Right cardiac atrium (tissue), 5 donors: ENCODE data around the gene C18orf54. TPM values are rescaled to one million over a fixed set of nuclear protein-coding genes. Genes with fewer than 3 reads are reported as not detected.
"Not testable (repeated sequence)": the region's sequence is repeated elsewhere in the genome, so short reads cannot be mapped to it uniquely, and the experiment has no call there.

Experiments used
- ATAC-seq, 2 donors: fragments of 200-7000 bp; cut with Tn5 transposase; one replicate each; pipeline versions ENCODE4 v1.8.0 to v1.9.1; 2020; ENCODE audit warnings: moderate library complexity in 2 of 2, mild to moderate bottlenecking in 1 of 2
- DNase-seq, 3 donors: peaks; one replicate each; pipeline ENCODE4 v3.0.0-alpha.2; 2020
- H3K27ac ChIP-seq: one replicate; pipeline ENCODE4 v1.5.1; 2013; ENCODE audit warnings: mild to moderate bottlenecking, low read length, control low read depth, moderate library complexity
- H3K27me3 ChIP-seq: one replicate; pipeline ENCODE4 v1.6.1; 2013; ENCODE audit not compliant: control insufficient read depth, insufficient read depth
- H3K4me1 ChIP-seq: one replicate; pipeline ENCODE4 v1.6.1; 2013; ENCODE audit warnings: low read length; ENCODE audit not compliant: control insufficient read depth, insufficient read depth
- H3K4me3 ChIP-seq: one replicate; pipeline ENCODE4 v1.5.1; 2013; ENCODE audit warnings: low read length, control low read depth
- H3K9me3 ChIP-seq: one replicate; pipeline ENCODE4 v1.6.1; 2013; ENCODE audit warnings: low read length; ENCODE audit not compliant: control insufficient read depth
- WGBS: extraction: QIAGEN DNeasy Blood & Tissue Kit; methylation state at CpG from one replicate; pipeline ENCODE4 v1.1.7; 2013; 5-methylcytosine and 5-hydroxymethylcytosine counted together
- intact Hi-C, 4 donors: fragments of 100-400 bp; cut with DNase I; formaldehyde crosslinking; loops; one replicate each; pipeline versions ENCODE4 v1.11.0 to v1.14.0; 2022 to 2023
- long read RNA-seq, 4 donors: library from polyadenylated mRNA; unstranded; transcript quantifications; one replicate each; pipeline ENCODE4 v2.0.0, GENCODE V29; 2020 to 2021
- polyA plus RNA-seq: library from polyadenylated mRNA; stranded (reverse); fragments of 200-250 nt; gene quantifications from one replicate; pipeline ENCODE4 v1.2.3, GENCODE V29; 2013
- total RNA-seq, 4 donors: library from RNA; stranded (reverse); fragmentation: NEBNext Ultra II Directional; extraction: Animal tissue kit (Norgen Biotek cat#: 25700); gene quantifications; one replicate each; pipeline ENCODE4 v1.2.1, GENCODE V29; 2021
- donor health status: healthy with polysubstance abuse.
- donor health status: DM: no; HTN: yes; CAD: no.
- donor health status: DM: no; HTN: no; CAD: no.
- donor health status: DM: no; HTN: yes; CAD: no; lungs with severe emphysema.
- donor health status: DM: yes; HTN: yes; CAD: no.

Gene C18orf54
- total RNA-seq (1 to 10 TPM in 3 of 4 donors, under 1 TPM in 1; 0.53 to 1.5 (median 1.2) TPM), polyA plus RNA-seq (0.66 TPM)
- long read RNA-seq, donor 1, full-length matches to known transcripts = 1 of 2 reads
- long read RNA-seq, donor 1, partial matches to known transcripts = 0 of 2 reads
- long read RNA-seq, donor 1, other reads (novel, unspliced or antisense) = 1 of 2 reads
- long read RNA-seq, donor 2 = 0 reads
- long read RNA-seq, donor 3 = 0 reads
- long read RNA-seq, donor 4 = 0 reads

GRCh38 chr18:54357660-54358494 is at the start of gene C18orf54, which contains the start of gene STARD6:
Gene C18orf54, plus strand, starts transcription at chr18:54357906. Its CDS starts 2,667 bp downstream, at chr18:54360573.
Gene STARD6, minus strand, starts transcription at chr18:54357858. Its CDS starts 3,285 bp downstream, at chr18:54354573.
- H3K4me1 ChIP-seq = no peaks in the 10 kb centered on the region
- H3K4me3 ChIP-seq = peak within 1 kb of the TSS; percentile 87
- intact Hi-C loops = no loop called here
- WGBS = under 1% methylated on average over 62 of the region's 62 CpGs
- H3K9me3 ChIP-seq = no peaks in the 10 kb centered on the region
- no peak within 1 kb of the TSS for H3K27ac ChIP-seq
- no peaks in the 10 kb centered on the region for H3K27me3 ChIP-seq
- DNase-seq (peak; percentile 89 to 95 (median 94)), ATAC-seq (peak; percentile 99 to 100)

GRCh38 chr18:54309564-54309963 is 48.1 kb upstream of the C18orf54 start:
- ATAC-seq, intact Hi-C loops, H3K4me3 ChIP-seq, H3K9me3 ChIP-seq, H3K4me1 ChIP-seq, H3K27me3 ChIP-seq, H3K27ac ChIP-seq, DNase-seq: not testable (repeated sequence)
- 80% methylated on average over 8 of the region's 8 CpGs for WGBS

- intact Hi-C loops = no loop called here
- no peak overlapping the region for H3K4me3 ChIP-seq
- DNase-seq = no peak
- no peak overlapping the region for H3K27ac ChIP-seq
- no peaks in the 10 kb centered on the region for H3K9me3 ChIP-seq
- no peak for ATAC-seq
- no peaks in the 10 kb centered on the region for H3K27me3 ChIP-seq
- no peaks in the 10 kb centered on the region for H3K4me1 ChIP-seq
These were observed 41.5 kb upstream of the C18orf54 start for GRCh38 chr18:54316071-54316820.

- Histone ChIP-seq H3K27ac (no peak overlapping the region), H3K4me3 (no peak overlapping the region), H3K27me3 (no peaks in the 10 kb centered on the region), H3K4me1 (no peaks in the 10 kb centered on the region), H3K9me3 (no peaks in the 10 kb centered on the region)
- intact Hi-C loops = no loop called here
- ATAC-seq (no peak), DNase-seq (no peak)
These were observed 34.1 kb upstream of the C18orf54 start for GRCh38 chr18:54323561-54323960.

GRCh38 chr18:54323970-54324369 is 33.7 kb upstream of the C18orf54 start:
- Histone ChIP-seq H3K4me1 (no peaks in the 10 kb centered on the region), H3K27ac (no peak overlapping the region), H3K9me3 (no peaks in the 10 kb centered on the region), H3K27me3 (no peaks in the 10 kb centered on the region), H3K4me3 (no peak overlapping the region)
- intact Hi-C loops = no loop called here
- DNase-seq = no peak
- no peak for ATAC-seq
- 67% methylated on average over 2 of the region's 2 CpGs for WGBS

GRCh38 chr18:54327818-54328217 is 29.9 kb upstream of the C18orf54 start:
- no peak for DNase-seq
- Histone ChIP-seq H3K4me3 (no peak overlapping the region), H3K9me3 (no peaks in the 10 kb centered on the region), H3K27me3 (no peaks in the 10 kb centered on the region), H3K27ac (no peak overlapping the region), H3K4me1 (no peaks in the 10 kb centered on the region)
- ATAC-seq = no peak
- intact Hi-C loops = no loop called here
- WGBS = 71% methylated on average over 4 of the region's 4 CpGs

GRCh38 chr18:54329787-54330186 is 27.9 kb upstream of the C18orf54 start:
- ATAC-seq (no peak), DNase-seq (no peak)
- H3K9me3 ChIP-seq = no peaks in the 10 kb centered on the region
- intact Hi-C loops = no loop called here
- no peak overlapping the region for H3K27ac ChIP-seq
- H3K27me3 ChIP-seq = no peaks in the 10 kb centered on the region
- no peak overlapping the region for H3K4me3 ChIP-seq
- H3K4me1 ChIP-seq = no peaks in the 10 kb centered on the region

- intact Hi-C loops = no loop called here
- ATAC-seq (no peak), DNase-seq (no peak)
- Histone ChIP-seq H3K27me3 (no peaks in the 10 kb centered on the region), H3K4me1 (no peaks in the 10 kb centered on the region), H3K4me3 (no peak overlapping the region), H3K27ac (no peak overlapping the region), H3K9me3 (no peaks in the 10 kb centered on the region)
- 65% methylated on average over 6 of the region's 6 CpGs for WGBS
These were observed 26.7 kb upstream of the C18orf54 start for GRCh38 chr18:54330768-54331548.

GRCh38 chr18:54335638-54336173 is 22.0 kb upstream of the C18orf54 start:
- no peaks in the 10 kb centered on the region for H3K4me1 ChIP-seq
- H3K27me3 ChIP-seq = no peaks in the 10 kb centered on the region
- DNase-seq (no peak), ATAC-seq (no peak)
- 81% methylated on average over 2 of the region's 2 CpGs for WGBS
- no peak overlapping the region for H3K4me3 ChIP-seq
- intact Hi-C loops = no loop called here
- no peaks in the 10 kb centered on the region for H3K9me3 ChIP-seq
- H3K27ac ChIP-seq = no peak overlapping the region

- H3K4me1 ChIP-seq = no peaks in the 10 kb centered on the region
- no peak overlapping the region for H3K27ac ChIP-seq
- H3K4me3 ChIP-seq = no peak overlapping the region
- H3K9me3 ChIP-seq = no peaks in the 10 kb centered on the region
- DNase-seq (no peak), ATAC-seq (no peak)
- intact Hi-C loops = no loop called here
- no peaks in the 10 kb centered on the region for H3K27me3 ChIP-seq
- WGBS = 84% methylated on average over 4 of the region's 4 CpGs
These were observed 19.5 kb upstream of the C18orf54 start for GRCh38 chr18:54338230-54338629.
